Tibial nerve (tissue), 4 donors: ENCODE results near the gene TMEM151B. TPM values are rescaled to one million over a fixed set of nuclear protein-coding genes. Genes with fewer than 3 reads are reported as not detected.

Experiments
- DNase-seq, 2 donors: peaks; one replicate each; pipeline ENCODE4 v3.0.0-alpha.2; 2019; ENCODE audit warnings: low spot score in 2 of 2
- H3K27ac ChIP-seq, 4 donors: fragments of 200-600 bp; sonication (generic) in 3 of 4; one replicate each; pipeline ENCODE4 v1.5.1; 2017 to 2019; ENCODE audit warnings: mild to moderate bottlenecking in 1 of 4
- H3K27me3 ChIP-seq, 2 donors: fragments of 200-600 bp; sonication (generic) in 1 of 2; one replicate each; pipeline versions ENCODE4 v1.5.1 to v1.6.0; 2017 to 2019
- H3K36me3 ChIP-seq, 3 donors: fragments of 200-600 bp; sonication (generic); one replicate each; pipeline ENCODE4 v1.5.1; 2018 to 2019
- H3K4me1 ChIP-seq, 4 donors: fragments of 200-600 bp; sonication (generic) in 3 of 4; one replicate each; pipeline ENCODE4 v1.5.1; 2017 to 2019
- H3K4me3 ChIP-seq, 4 donors: fragments of 200-600 bp; sonication (generic) in 3 of 4; one replicate each; pipeline ENCODE4 v1.5.1; 2017 to 2019; ENCODE audit warnings: mild to moderate bottlenecking in 1 of 4, moderate library complexity in 1 of 4
- H3K9me3 ChIP-seq, 4 donors: fragments of 200-600 bp; sonication (generic) in 3 of 4; one replicate each; pipeline ENCODE4 v1.5.1; 2017 to 2019
- EP300 ChIP-seq, 2 donors: sonication (generic); formaldehyde crosslinking; IDR thresholded peaks; one replicate each; pipeline ENCODE4 v1.6.1; 2017; ENCODE audit warnings: antibody characterized with exemption in 2 of 2, mild to moderate bottlenecking in 1 of 2
- POLR2A ChIP-seq, 2 donors: fragments of 450-650 bp; IDR thresholded peaks; one replicate each; pipeline ENCODE4 v1.6.1; 2017; ENCODE audit warnings: antibody characterized with exemption in 2 of 2, mild to moderate bottlenecking in 2 of 2, moderate library complexity in 2 of 2
- whole genome bisulfite sequencing, 2 donors: methylation state at CpG; one replicate each; pipeline ENCODE4 v1.1.5; 2018; 5-methylcytosine and 5-hydroxymethylcytosine counted together
- total RNA-seq, 4 donors: library from RNA; depleted of rRNA; stranded (reverse); fragments of >200 nt; gene quantifications; one replicate each; pipeline ENCODE4 v1.1.0, GENCODE V29; 2016
- TF ChIP-seq, protein P1 (sequence below), 5 experiments: fragments of 200-600 bp in 3 of 5; fragments of 450-650 bp in 2 of 5; sonication (generic) in 3 of 5; IDR thresholded peaks; one replicate each; pipeline ENCODE4 v1.5.1; 2016 to 2019; ENCODE audit warnings: antibody characterized with exemption in 5 of 5, mild to moderate bottlenecking in 3 of 5, moderate library complexity in 2 of 5

TMEM151B gene
- total RNA-seq, 4 donors from 2014 or later: 0.42 TPM; not detected in 3

DNA sequence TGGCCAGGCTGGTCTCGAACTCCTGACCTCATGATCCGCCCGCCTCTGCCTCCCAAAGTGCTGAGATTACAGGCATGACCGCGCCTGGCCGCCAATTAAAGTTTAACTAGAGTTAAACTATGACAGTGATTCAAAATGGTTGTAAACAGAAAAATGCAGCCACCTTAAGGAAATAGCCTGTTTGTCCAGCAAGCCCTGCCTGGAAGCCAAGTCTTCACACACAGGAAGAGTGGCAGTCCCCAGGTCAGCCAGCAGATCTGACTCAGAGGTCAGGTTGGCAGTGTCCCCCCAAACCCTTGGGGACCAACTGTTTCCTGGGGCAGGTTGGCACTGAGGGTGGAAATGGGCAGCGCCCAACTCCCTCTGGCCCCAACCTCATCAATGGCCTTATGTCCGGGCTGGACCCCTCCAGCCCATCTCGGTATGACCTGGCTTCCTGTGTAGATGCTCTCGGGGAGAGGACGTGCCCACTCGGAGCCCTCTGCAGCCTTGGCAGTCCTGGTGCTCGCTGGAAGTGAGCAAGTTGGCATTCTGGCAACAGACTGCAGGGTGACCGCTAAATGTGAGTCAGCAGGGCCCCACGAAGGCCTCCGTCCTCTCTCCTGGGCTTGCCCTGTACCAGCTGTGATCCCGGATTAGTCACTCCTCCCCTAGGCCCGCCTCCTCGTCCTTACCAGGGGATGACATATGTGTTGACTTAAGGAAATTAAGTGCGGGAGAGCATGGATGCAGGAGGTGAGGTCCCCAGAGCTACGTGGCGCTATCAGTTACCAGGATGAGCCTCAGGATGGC lies 33.0 kb upstream of the TMEM151B start:
- Histone ChIP-seq H3K4me1 (peaks cover 4 to 48% (median 29%) of the 10 kb centered on the region in 4 donors), H3K27ac (peak overlapping the region; percentile 96 to 98 (median 96)), H3K36me3 (peaks cover 0 to 8% (median 0%) of the 10 kb centered on the region in 3 donors), H3K4me3 (peak overlapping the region; percentile 47 to 77 (median 62)), H3K9me3 (no peaks in the 10 kb centered on the region), H3K27me3 (no peaks in the 10 kb centered on the region)
- peak in 1 of 2 donors; percentile 46 for TF ChIP-seq POLR2A (IDR thresholded peaks at IDR 0.05)
- TF ChIP-seq, protein P1, sequence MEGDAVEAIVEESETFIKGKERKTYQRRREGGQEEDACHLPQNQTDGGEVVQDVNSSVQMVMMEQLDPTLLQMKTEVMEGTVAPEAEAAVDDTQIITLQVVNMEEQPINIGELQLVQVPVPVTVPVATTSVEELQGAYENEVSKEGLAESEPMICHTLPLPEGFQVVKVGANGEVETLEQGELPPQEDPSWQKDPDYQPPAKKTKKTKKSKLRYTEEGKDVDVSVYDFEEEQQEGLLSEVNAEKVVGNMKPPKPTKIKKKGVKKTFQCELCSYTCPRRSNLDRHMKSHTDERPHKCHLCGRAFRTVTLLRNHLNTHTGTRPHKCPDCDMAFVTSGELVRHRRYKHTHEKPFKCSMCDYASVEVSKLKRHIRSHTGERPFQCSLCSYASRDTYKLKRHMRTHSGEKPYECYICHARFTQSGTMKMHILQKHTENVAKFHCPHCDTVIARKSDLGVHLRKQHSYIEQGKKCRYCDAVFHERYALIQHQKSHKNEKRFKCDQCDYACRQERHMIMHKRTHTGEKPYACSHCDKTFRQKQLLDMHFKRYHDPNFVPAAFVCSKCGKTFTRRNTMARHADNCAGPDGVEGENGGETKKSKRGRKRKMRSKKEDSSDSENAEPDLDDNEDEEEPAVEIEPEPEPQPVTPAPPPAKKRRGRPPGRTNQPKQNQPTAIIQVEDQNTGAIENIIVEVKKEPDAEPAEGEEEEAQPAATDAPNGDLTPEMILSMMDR (IDR thresholded peaks at IDR 0.05): peak in 1 of 5 experiments; percentile 8
- TF ChIP-seq EP300 (IDR thresholded peaks at IDR 0.05): peak in 1 of 2 donors; percentile 79
- WGBS, 2 donors: 27 to 37% methylated on average over 18 to 22 of the region's 22 CpGs
- DNase-seq: peak; percentile 84 to 92

DNA sequence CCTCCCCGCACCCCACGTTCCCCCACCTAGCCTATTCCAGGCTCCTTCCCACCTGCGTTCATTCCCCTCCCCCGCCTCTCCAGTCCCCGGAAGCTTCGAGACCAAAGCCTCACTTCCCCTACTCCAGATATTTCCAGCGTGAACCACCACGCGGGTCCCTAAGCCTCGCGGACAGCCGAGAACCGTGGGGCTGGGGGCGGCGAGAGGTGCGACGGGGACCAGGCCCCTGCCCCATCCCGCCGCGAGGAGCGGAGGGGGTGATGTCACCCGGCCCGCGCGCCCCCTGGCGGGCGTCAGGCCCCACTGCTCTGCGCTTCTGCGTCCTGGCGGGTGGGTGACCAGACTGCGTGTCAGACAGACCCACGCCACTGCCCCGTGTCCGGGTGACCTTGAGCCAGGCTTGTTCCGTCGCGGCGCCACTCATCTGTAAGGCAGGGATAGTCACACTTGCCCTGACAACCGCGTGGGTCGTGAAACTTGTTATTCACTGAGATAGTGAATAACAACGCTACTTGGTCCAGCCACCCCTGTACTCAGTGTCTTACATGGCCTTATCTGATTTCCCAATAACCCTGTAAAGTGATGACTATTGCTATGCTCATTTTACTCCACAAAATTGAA lies 32.3 kb upstream of the TMEM151B start:
- peaks cover 4 to 42% (median 29%) of the 10 kb centered on the region in 4 donors for H3K4me1 ChIP-seq

DNA sequence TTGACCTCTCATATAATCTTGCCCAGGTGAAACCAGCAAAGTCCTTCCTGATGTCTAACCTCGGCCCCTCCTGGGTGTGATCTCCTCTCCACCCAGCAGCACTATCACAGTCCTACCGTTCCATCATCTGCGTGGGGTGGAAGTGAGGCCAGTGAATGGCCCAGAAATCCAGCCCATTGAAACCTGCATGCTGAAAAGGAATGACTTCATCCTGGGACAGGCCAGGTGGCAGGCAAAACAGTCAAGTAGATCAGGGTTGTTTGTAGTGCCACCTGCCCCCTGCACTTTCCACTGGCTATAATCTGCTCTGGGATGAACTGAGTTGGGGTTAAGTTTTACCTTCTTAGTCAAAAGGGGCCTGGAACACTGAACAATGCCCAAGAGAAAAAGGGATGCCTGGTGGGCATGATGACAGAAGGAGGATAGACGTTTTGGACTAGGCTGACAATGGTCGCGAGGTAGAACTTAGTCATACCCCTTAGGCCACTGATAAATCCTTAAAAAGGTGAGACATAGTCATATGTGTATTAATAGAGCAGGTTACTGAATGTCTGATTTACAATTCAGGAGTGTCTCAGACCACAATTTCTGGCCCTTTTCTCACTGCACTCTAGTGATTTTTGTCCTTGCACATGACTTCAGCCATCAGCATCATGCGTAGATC lies 31.4 kb upstream of the TMEM151B start:
- TF ChIP-seq POLR2A (IDR thresholded peaks at IDR 0.05) (no peak), EP300 (IDR thresholded peaks at IDR 0.05) (no peak)
- TF ChIP-seq, protein P1 (IDR thresholded peaks at IDR 0.05): no peak
- peak overlapping the region in 2 of 4 donors; percentile 96 to 98 for H3K27ac ChIP-seq
- peaks cover 2 to 33% (median 24%) of the 10 kb centered on the region in 4 donors for H3K4me1 ChIP-seq
- H3K27me3 ChIP-seq: no peaks in the 10 kb centered on the region
- DNase-seq: no peak
- 83 to 85% methylated on average over 7 of the region's 7 CpGs for WGBS, 2 donors
- no peaks in the 10 kb centered on the region for H3K36me3 ChIP-seq
- no peak overlapping the region for H3K4me3 ChIP-seq
- no peaks in the 10 kb centered on the region for H3K9me3 ChIP-seq

More for the DNA sequence above, 32.3 kb upstream of the TMEM151B start:
- Histone ChIP-seq H3K27ac (peak overlapping the region; percentile 96 to 98 (median 96)), H3K9me3 (no peaks in the 10 kb centered on the region), H3K27me3 (no peaks in the 10 kb centered on the region), H3K36me3 (peaks cover 0 to under 1% (median 0%) of the 10 kb centered on the region in 3 donors), H3K4me3 (peak overlapping the region; percentile 47 to 77 (median 62))
- peak; percentile 66 to 79 for DNase-seq
- WGBS, 2 donors: 3 to 4% methylated on average over 17 to 26 of the region's 42 CpGs
- peak in 1 of 2 donors; percentile 58 for TF ChIP-seq POLR2A (IDR thresholded peaks at IDR 0.05)
- peak in 1 of 2 donors; percentile 82 for TF ChIP-seq EP300 (IDR thresholded peaks at IDR 0.05)
- TF ChIP-seq, protein P1 (IDR thresholded peaks at IDR 0.05): peak; percentile 96 to 100 (median 99)

DNA sequence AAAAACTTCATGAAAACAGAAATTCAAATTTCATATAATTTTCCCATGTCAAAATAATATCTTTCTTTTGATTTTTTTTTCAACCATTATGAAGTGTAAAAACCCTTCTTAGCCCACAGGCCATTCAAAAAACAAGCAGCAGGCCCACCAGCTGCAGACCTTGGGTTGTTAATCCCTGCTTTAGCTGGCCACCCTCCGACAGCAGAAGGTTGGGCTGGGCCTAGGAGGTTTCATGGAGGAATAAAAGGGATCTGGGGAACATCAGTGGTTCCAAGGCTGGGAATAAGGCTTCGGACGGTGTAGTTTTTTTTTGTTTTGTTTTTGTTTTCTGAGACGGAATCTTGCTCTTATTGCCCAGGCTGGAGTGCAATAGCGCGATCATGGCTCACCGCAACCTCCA lies 26.9 kb upstream of the TMEM151B start:
- 81 to 87% methylated on average over 7 of the region's 7 CpGs for WGBS, 2 donors
- H3K27ac ChIP-seq: no peak overlapping the region
- TF ChIP-seq POLR2A (IDR thresholded peaks at IDR 0.05) (no peak), EP300 (IDR thresholded peaks at IDR 0.05) (no peak)
- TF ChIP-seq, protein P1 (IDR thresholded peaks at IDR 0.05): no peak

More for the DNA sequence above, 26.9 kb upstream of the TMEM151B start:
- Histone ChIP-seq H3K4me3 (no peak overlapping the region), H3K4me1 (peaks cover 0 to 14% (median 8%) of the 10 kb centered on the region in 4 donors), H3K36me3 (no peaks in the 10 kb centered on the region), H3K9me3 (no peaks in the 10 kb centered on the region), H3K27me3 (no peaks in the 10 kb centered on the region)
- no peak for DNase-seq
